NCI-H345 treated with DMSO at 0.1 percent for 48 hours (cell line): ENCODE results near the gene SH3GL3.

Experiments
- DNase-seq: peaks from one replicate; lab custom pipeline; 2025; ENCODE audit not compliant: unreplicated experiment; lab: John Stamatoyannopoulos, UW

The SH3GL3 gene

GRCh38 chr15:83458381-83458780 is 11.2 kb downstream of the SH3GL3 start:
- no peak for DNase-seq

- no peak for DNase-seq
These were observed 14.9 kb downstream of the SH3GL3 start for GRCh38 chr15:83462026-83462425.

GRCh38 chr15:83462953-83463433 is 15.9 kb downstream of the SH3GL3 start:
- no peak for DNase-seq

- no peak for DNase-seq
These were observed 23.7 kb downstream of the SH3GL3 start for GRCh38 chr15:83470887-83471286.

GRCh38 chr15:83471307-83471866 is 24.2 kb downstream of the SH3GL3 start:
- DNase-seq = no peak

- no peak for DNase-seq
These were observed 25.0 kb downstream of the SH3GL3 start for GRCh38 chr15:83472151-83472550.

- DNase-seq = no peak
These were observed 25.7 kb downstream of the SH3GL3 start for GRCh38 chr15:83472797-83473196.

GRCh38 chr15:83474578-83474977 is 27.4 kb downstream of the SH3GL3 start:
- no peak for DNase-seq

GRCh38 chr15:83475551-83475950 is 28.4 kb downstream of the SH3GL3 start:
- no peak for DNase-seq

- no peak for DNase-seq
These were observed 28.9 kb downstream of the SH3GL3 start for GRCh38 chr15:83476066-83476465.

- no peak for DNase-seq
These were observed 29.6 kb downstream of the SH3GL3 start for GRCh38 chr15:83476708-83477107.

GRCh38 chr15:83477172-83477807 is 30.1 kb downstream of the SH3GL3 start:
- DNase-seq = no peak

- DNase-seq = no peak
These were observed 30.8 kb downstream of the SH3GL3 start for GRCh38 chr15:83477808-83478537.

GRCh38 chr15:83483612-83484011 is 36.5 kb downstream of the SH3GL3 start:
- no peak for DNase-seq

GRCh38 chr15:83484636-83485035 is 37.5 kb downstream of the SH3GL3 start:
- DNase-seq = no peak

GRCh38 chr15:83486363-83486762 is 39.2 kb downstream of the SH3GL3 start:
- no peak for DNase-seq

- DNase-seq = no peak
These were observed 40.4 kb downstream of the SH3GL3 start for GRCh38 chr15:83487519-83487918.

- DNase-seq = no peak
These were observed 42.5 kb downstream of the SH3GL3 start for GRCh38 chr15:83489690-83490089.

- no peak for DNase-seq
These were observed 44.3 kb downstream of the SH3GL3 start for GRCh38 chr15:83491486-83491885.

GRCh38 chr15:83496766-83497165 is 49.6 kb downstream of the SH3GL3 start:
- DNase-seq = no peak

- no peak for DNase-seq
These were observed 51.2 kb downstream of the SH3GL3 start for GRCh38 chr15:83498374-83498773.

GRCh38 chr15:83498801-83499200 is 51.7 kb downstream of the SH3GL3 start:
- DNase-seq = no peak
